HG03025 (cell line): ENCODE results near the gene TBC1D19.

Experiments used
- ATAC-seq: cut with Tn5 transposase; IDR thresholded peaks from one replicate; pipeline ENCODE4 v1.9.1; 2021; ENCODE audit warnings: mild to moderate bottlenecking, moderate library complexity; ENCODE audit not compliant: unreplicated experiment, low FRiP score

Gene TBC1D19

GRCh38 chr4:26765515-26765914, 181.6 kb downstream of the TBC1D19 start:
- ATAC-seq, result no peak

DNA sequence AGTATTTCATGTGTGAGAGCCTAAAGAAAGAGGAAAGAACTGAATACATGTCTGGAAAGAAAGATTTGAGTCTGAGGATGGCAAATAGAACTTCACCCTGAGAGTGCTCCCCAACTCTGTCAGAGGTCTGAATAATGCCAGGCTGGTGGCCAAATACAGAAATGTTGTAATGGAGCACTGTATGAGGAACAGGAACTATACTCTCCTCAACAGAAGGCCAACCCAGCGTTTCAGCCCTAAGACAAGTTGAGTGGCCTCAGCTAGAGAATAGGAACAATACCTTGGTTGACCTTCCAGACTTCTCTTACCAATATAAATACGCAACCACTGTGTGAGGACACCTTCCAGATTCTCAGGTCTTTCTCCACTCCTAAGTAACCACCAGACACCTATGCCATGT, 182.3 kb downstream of the TBC1D19 start:
- ATAC-seq, result no peak

DNA sequence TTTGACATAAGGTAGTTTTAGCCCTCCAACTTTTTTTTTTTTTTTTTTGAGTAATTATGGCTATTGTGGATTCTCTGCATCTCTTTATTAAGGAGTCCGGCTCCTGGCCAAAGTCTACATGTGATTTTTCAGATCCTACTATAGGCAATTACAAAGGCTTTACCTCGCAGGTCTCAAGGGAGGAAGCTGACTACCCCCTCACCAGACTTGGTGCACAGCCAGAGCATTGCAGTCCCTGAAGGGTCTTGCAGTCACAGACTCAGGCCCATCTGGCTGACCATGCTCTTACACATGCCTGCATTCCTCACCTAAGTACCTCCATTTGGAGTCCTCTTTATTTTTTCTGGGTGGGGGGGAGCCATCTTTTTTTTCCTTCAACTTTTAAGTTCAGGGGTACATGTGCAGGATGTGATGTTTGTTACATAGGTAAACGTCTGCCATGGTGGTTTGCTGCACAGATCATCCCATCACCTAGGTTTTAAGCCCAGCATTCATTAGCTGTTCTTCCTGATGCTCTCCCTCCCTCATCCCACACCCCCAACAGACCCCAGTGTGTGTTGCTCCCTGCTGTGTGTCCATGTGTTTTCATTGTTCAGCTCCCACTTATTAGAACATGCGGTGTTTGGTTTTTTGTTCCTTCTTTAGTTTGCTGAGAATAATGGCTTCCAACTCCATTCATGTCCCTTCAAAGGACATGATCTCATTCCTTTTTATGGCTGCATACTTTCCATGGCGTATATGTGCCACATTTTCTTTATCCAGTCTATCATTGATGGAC, 188.4 kb downstream of the TBC1D19 start:
- no peak for ATAC-seq

GRCh38 chr4:26779224-26779623, 195.3 kb downstream of the TBC1D19 start:
- ATAC-seq, result no peak

- ATAC-seq, result no peak
These were observed 195.8 kb downstream of the TBC1D19 start for GRCh38 chr4:26779674-26780073.

DNA sequence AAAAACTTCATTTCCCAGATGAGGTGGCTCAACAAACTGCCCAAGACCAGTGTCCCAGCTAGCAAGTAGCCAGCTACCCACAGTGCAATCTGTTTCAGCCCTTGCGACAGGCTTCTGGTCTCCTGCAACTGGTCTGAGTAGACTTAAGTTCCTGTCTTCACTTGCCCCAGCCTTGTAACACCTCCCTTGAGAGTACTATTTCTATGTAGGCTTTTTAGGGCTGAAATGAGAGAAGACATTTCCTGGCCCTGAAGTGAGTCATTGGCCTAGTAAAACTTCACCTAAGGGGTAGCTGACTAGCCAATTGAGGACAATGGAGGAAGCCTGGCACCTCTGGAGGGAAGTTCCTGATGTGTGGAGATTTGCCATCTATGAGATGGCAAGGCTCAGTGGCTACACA, 196.7 kb downstream of the TBC1D19 start:
- no peak for ATAC-seq

DNA sequence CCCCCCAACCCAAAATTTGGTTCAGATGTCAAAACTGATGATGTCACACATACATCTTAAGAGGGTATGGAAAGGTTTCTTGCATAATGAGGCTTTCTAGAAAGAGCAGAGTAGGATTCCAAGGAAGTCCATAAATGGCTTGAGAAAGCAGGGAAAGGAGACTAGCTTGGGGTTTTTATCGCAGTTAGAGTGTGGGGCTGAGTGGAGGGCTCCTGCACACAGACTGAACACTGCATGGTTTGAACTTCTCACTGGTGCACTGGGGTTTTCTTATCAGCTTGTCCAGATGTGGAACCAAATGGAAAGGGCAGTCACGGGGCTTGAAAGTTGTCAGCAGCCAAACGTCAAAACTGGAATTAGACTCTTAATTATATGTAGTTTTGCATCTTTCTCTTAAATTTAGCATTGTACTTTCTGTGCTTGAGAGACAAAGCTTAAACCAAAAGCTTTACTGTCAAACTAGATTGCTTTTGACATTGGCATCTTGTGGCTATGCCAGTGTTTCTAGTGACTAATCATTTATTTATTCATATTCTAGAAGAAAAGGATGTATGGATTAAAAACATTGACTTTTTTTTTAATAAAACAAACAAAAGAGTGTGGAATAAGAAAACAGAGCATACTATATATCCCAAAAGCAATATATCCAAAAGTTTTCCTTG, 198.4 kb downstream of the TBC1D19 start:
- ATAC-seq, result no peak

DNA sequence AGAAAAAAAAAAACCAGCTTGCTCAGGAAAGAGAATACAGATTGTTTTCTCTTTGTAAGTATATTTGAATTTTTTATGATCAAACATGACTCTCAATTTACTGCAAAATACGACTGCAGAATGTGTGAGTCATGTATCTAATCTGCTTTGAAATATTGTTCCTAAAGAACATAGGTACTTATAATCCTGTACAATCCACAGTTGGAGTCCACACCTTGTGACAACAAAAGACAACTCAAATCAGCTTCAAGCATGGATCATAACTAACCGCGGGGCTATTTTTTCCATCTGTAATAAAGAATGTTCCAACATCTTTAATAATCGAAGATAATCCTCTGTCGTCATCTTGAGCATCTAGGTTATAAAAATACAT, 198.9 kb downstream of the TBC1D19 start:
- no peak for ATAC-seq

DNA sequence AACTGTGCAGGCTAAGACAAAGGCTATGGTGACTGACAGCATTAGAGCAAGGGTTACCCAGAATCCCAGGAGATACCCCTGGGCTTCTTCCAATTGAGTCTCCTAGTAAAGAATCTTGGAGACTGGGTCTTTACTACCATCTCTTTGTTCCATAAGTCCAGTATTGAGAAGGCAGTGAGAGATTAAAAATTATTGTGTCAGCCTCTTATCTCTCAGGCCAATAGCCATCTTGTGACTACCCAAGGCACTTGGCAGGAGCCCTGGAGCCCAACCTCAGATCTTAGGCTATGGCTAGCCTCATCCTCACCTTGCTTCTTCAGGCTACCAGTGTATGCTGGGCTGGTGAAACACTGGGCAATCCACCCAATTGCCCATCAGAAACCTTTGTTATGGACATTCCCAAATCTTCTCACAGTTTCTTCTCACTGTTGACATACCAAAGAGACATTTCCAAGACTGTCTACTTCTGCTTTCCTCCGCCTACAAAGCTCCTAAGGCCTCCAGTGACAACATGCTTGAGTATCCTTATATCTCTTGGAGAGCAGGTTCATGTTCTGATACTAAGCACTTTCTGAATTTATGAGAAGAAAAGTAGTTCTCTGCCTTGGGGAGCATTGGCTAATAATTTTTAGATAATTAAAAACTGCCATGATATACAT, 200.5 kb downstream of the TBC1D19 start:
- no peak for ATAC-seq

- no peak for ATAC-seq
These were observed 201.4 kb downstream of the TBC1D19 start for GRCh38 chr4:26785312-26785711.

DNA sequence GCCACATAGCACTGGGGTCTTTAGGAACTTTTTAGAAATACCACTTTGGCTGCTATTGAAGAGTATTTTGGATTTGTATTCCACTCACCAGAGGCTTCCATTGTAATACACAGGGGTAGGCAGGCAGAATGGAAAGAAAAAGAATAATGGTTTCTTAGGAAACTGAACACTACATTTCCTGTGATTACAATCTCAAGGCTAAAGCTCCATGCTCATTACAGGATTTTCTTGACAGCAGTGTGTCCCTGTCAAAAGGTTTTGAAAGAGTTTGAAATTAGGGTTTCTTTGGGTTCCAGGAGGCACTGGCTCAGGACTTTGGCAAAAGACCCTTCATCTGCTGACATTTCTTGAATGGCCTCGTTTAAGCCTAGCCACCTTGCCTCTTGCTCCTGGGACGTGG, 201.9 kb downstream of the TBC1D19 start:
- no peak for ATAC-seq

DNA sequence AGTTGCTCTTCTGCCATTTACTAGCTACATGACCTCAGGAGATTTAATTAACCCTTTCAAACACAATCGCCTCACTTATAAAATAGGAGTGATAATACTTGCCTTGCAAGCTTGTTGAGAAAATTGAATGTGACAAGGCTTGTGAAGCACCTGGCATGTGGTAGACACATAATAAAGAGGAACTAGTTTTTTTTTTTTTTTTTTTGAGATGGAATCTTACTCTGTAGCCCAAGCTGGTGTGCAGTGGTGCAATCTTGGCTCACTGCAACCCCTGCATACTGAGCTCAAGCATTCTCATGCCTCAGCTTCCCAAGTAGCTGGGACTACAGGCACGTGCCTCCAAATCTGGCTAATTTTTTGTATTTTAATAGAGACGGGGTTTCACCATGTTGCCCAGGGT, 203.0 kb downstream of the TBC1D19 start:
- no peak for ATAC-seq

- ATAC-seq, result peak; percentile 41
These were observed 203.8 kb downstream of the TBC1D19 start for GRCh38 chr4:26787461-26788340.

DNA sequence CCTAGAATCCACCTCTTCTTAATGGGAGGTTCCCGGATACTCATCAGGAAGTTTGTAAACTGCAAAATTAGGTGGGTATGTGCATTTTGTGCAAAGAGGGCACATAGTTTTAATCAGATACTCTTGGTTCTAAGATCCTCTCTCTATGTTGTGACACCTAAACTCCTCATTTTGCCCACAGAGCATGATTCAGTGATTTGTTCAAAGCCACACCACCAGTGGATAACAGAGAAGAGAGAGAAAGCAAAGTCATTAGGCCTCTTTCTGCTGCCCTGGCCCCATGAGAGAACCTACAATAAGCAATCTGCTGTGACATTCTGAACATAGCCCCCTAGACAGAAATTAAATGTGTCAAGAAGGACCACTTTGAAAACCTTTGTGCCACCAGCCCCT, 204.5 kb downstream of the TBC1D19 start:
- ATAC-seq, result no peak

DNA sequence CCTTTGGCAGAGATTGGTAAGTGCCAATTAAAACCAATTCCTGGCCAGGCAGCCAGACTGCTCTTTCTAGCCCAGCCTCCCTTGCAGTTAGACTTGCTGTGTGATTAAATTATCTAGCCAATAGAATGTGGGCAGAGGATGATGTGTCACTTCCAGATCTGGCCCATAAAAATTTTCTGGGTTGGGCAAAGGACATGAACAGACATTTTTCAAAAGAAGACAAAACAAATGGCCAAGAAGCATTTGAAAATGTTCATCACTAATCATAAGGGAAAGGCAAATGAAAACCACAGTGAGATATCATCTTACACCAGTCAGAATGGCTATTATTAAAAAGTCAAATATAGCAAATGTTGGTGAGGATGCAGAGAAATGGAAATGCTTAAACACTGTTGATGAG, 205.3 kb downstream of the TBC1D19 start:
- ATAC-seq, result no peak

- no peak for ATAC-seq
These were observed 207.5 kb downstream of the TBC1D19 start for GRCh38 chr4:26791346-26791745.

DNA sequence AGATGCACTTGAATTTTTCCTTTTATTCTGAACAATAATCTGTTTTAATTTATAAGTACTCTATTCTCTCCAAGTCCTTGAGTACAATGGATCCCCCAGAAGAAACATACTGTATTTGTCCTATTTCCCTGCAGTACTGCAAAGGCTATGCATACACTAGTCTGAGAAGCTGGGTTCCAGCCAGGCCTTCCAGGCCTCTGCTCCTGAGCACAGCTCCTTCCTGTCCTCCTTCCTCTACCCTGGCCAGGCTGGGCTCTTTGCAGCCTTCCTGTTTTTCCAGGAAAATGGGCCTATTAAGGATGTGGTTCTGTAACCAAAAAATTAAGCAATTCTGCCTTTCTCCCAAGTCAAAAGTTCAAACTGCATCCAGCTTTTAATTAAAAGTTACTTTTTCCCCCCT, 208.8 kb downstream of the TBC1D19 start:
- no peak for ATAC-seq

DNA sequence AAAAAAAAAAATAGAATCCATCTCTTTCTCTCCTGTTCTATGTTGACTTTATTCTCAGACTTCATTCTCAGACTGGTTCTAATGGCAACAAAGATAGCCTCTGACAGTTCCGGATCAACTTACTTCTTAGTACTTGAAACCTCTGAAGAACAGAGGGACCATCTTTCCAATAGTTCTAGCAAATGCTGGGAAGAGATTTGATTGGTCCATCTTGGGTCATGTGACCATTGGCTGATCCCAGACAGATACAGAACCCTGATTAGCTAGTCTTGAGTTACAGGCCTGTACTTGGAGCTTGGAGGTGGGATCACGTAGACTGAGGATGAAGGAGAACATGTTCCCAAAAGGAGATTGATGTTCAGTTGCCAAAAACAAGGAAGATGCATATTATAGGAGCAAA, 209.9 kb downstream of the TBC1D19 start:
- no peak for ATAC-seq

DNA sequence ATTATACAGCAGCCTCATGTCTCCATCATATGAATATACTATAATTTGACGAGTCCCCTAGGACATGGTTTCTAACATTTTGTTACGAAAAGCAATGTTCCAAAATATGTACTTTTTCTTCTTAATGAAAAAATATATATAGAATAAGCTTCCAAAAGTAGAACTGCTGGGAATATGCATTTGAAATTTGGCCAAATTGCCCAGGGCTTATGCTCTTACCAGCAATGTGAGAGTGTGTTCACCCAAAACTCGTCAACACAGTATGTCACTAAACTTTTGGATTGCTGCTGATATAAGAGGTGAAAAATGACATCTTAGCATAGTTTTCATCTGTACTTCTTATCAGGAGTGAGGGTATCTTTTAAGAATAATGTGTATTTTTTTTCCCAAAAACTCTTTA, 212.2 kb downstream of the TBC1D19 start:
- ATAC-seq, result no peak

DNA sequence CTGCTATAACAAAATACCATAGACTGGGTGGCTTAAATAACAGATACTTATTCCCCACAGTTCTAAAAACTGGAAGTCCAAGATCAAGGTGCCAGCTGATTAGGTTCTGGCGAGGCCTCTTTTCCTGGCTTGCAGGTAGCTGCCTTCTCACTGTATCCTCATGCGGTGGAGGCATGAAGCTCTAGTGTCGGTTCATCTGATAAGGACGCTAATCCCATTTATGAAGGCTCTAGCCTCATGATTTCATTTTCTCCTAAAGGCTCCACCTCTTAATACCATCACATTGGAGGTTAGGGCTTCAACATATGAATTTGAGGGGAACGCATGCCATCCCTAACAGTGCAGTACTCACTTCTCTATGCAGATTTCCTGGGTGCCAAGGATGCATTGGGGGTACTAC, 218.9 kb downstream of the TBC1D19 start:
- ATAC-seq, result no peak
